Esophagus squamous epithelium (tissue), 4 donors: ENCODE data around the gene LRRC4C.

Experiments
- POLR2A ChIP-seq, 4 donors: fragments of 450-650 bp; IDR thresholded peaks; one replicate each; pipeline ENCODE4 v1.6.1; 2017; ENCODE audit warnings: antibody characterized with exemption in 4 of 4, mild to moderate bottlenecking in 4 of 4, moderate library complexity in 3 of 4
- TF ChIP-seq, protein P1 (sequence below), 6 experiments: fragments of 450-650 bp in 4 of 6; fragments of 200-600 bp in 2 of 6; sonication (generic) in 2 of 6; IDR thresholded peaks; one replicate each; pipeline ENCODE4 v1.5.1; 2016 to 2019; ENCODE audit warnings: antibody characterized with exemption in 6 of 6, mild to moderate bottlenecking in 4 of 6, moderate library complexity in 4 of 6

DNA sequence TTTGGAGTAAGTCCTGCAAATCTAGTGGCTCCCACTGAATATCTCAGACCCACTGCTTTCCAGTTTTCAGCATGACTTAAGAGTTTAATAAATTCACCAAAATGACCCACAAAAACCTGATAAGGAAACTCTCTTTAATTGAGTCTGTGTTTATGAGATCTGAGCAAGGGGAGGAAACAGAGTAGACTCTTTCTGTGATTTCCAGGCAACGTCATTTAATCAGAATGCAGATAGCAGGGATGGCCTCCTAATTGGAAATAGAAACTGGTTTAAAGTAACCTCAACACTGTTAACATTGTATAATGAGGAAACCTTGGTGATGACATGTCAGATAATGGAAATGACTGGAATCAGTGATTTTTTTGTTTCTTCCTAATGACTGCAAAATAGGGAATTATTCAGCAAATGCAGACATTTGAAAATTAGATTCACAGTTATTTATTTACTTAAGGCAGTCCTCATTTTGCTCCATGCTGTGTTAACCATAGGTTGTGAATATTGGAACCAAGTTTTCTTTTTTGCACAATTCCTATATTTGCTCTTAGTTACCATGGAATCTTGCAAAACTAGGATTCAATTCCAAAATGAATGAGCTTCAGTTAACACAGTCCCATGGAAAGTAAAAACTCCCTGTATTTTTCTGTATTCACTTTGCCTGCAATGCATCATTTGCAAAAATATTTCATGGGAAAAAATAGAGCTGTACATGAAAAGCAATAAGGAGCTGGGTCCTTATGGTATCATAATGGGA lies 1324.5 kb downstream of the LRRC4C start:
- TF ChIP-seq, protein P1, sequence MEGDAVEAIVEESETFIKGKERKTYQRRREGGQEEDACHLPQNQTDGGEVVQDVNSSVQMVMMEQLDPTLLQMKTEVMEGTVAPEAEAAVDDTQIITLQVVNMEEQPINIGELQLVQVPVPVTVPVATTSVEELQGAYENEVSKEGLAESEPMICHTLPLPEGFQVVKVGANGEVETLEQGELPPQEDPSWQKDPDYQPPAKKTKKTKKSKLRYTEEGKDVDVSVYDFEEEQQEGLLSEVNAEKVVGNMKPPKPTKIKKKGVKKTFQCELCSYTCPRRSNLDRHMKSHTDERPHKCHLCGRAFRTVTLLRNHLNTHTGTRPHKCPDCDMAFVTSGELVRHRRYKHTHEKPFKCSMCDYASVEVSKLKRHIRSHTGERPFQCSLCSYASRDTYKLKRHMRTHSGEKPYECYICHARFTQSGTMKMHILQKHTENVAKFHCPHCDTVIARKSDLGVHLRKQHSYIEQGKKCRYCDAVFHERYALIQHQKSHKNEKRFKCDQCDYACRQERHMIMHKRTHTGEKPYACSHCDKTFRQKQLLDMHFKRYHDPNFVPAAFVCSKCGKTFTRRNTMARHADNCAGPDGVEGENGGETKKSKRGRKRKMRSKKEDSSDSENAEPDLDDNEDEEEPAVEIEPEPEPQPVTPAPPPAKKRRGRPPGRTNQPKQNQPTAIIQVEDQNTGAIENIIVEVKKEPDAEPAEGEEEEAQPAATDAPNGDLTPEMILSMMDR (IDR thresholded peaks at IDR 0.05) = no peak
- TF ChIP-seq POLR2A (IDR thresholded peaks at IDR 0.05) = no peak
